Fibroblast of the aortic adventitia (primary cell): Measurements from ENCODE around the gene IL21R. TPM values are rescaled to one million over a fixed set of nuclear protein-coding genes. Genes with fewer than 3 reads are reported as not detected.
"Not testable (repeated sequence)": the region's sequence is repeated elsewhere in the genome, so short reads cannot be mapped to it uniquely, and the experiment has no call there.

ENCODE experiments used
- DNase-seq: peaks from one replicate; pipeline ENCODE4 v3.0.0-alpha.2; 2010; ENCODE audit warnings: low read depth
- H3K4me3 ChIP-seq: 2 replicates; pipeline ENCODE4 v1.5.1; 2011; ENCODE audit warnings: low read depth, mild to moderate bottlenecking, control low read depth, low read length, moderate library complexity
- CTCF ChIP-seq: IDR thresholded peaks from 2 replicates; pipeline ENCODE4 v1.5.1; 2011; ENCODE audit warnings: mild to moderate bottlenecking, low read length, control low read depth, inconsistent platforms; ENCODE audit not compliant: insufficient read depth
- total RNA-seq: library from RNA; depleted of rRNA; stranded (reverse); fragments of >200 nt; gene quantifications from 2 replicates; pipeline ENCODE4 v1.2.3, GENCODE V29; 2012; ENCODE audit warnings: low replicate concordance

Gene IL21R
- total RNA-seq, 1 donor, result 0.54 TPM

DNA sequence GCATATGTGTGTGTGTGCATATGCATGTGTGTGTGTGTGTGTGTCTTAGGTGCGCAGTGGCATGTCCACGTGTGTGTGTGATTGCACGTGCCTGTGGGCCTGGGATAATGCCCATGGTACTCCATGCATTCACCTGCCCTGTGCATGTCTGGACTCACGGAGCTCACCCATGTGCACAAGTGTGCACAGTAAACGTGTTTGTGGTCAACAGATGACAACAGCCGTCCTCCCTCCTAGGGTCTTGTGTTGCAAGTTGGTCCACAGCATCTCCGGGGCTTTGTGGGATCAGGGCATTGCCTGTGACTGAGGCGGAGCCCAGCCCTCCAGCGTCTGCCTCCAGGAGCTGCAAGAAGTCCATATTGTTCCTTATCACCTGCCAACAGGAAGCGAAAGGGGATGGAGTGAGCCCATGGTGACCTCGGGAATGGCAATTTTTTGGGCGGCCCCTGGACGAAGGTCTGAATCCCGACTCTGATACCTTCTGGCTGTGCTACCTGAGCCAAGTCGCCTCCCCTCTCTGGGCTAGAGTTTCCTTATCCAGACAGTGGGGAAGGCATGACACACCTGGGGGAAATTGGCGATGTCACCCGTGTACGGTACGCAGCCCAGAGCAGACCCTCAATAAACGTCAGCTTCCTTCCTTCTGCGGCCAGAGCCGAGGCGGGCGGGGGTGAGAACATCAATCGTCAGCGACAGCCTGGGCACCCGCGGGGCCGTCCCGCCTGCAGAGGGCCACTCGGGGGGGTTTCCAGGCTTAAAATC is 47.6 kb downstream of the IL21R start:
- no peak for TF ChIP-seq CTCF
- DNase-seq, result no peak

GRCh38 chr16:27450196-27450549 is 48.2 kb downstream of the IL21R start:
- DNase-seq, result no peak
- H3K4me3 ChIP-seq, result no peak overlapping the region
- TF ChIP-seq CTCF, result no peak

More for the DNA sequence above, 47.6 kb downstream of the IL21R start:
- no peak overlapping the region for H3K4me3 ChIP-seq

DNA sequence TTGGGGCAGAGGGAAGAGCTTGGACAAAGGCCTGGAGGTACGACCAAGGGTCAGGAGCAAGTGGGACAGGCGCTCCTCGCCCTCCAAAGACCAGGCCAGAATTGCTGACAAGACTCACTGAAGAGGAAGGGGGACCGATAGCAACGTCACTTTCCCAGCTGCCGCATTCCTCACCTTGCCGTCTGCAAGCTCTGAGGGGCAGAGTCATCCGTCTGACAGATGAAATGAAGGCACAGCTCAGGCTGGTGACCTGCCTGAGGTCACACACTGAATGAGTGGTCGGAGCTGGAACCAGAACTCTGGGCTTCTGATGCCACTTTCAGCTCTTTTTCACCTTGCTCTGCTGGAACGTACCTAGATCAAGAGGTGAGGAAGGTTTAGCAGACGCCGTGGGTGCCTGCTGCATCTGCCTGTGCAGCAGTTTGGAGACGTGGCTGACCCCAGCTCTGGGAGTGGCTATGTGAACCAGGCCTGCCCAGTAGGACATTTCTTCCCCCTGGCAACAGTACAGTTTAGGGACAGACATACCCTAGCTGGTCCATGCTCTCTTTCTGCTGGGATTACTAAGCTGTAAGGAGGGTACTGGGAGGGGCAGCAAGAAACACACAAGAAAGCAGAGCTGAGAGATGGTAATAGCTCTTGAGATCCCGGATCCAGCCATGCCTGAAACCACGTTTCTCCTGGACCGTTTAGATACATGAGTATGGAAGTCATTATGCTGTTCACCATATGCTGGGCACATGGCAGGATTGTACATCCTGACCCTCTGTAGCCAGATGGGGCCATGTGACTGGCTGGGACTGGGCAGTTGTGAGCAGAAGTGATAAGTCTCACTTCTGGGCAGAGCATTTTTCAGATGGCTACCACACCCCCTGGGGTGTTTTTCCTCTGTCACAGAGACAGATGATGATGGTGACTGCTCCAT is 50.9 kb downstream of the IL21R start:
- no peak overlapping the region for H3K4me3 ChIP-seq
- DNase-seq, result no peak
- TF ChIP-seq CTCF, result no peak

DNA sequence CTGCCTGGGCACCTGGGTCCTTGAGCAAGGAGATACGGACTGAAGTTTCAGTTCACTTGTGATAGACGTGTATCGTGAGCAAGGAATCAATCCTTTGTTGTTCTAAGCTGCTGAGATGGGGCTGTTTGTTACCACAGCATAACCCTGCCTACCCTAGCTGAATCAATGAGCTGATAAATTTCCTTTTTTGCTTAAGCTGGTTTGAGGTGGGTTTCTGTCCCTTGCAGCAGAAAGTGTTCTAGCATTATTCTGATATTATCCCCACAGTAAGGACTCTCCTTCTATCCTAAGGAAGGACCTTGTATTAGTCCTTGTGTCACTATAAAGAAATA is 51.5 kb downstream of the IL21R start:
- DNase-seq, result no peak
- no peak for TF ChIP-seq CTCF
- H3K4me3 ChIP-seq, result no peak overlapping the region

DNA sequence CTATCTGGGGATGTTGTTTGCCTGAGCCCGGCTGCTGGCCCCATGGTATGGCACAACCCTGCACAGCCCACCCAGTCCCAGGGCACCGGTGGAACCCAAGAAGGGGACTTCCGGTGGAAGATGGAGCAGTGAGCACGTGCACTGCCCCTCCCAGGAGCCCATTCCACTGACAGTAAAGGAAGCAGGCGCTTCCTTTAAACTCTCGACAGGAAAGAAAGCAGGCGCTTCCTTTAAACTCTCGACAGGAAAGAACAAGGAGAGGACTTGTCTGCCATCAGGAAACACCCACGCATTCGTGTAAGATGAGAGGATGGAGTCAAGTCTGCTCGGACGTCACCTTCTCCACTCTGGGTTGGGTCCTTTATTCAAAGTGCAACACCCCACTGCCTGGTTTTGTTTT is 53.7 kb downstream of the IL21R start:
- H3K4me3 ChIP-seq, result no peak overlapping the region
- no peak for TF ChIP-seq CTCF
- DNase-seq, result no peak

DNA sequence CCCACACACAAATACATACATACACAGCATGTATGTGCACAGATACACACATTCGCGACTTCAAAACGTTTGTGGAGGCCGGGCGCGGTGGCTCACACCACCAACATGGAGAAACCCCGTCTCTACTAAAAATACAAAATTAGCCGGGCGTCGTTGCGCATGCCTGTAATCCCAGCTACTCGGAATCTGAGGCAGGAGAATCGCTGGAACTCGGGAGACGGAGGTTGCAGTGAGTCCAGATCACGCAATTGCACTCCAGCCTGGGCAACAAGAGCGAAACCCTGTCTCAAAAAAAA is 55.6 kb downstream of the IL21R start:
- not testable (repeated sequence) for H3K4me3 ChIP-seq, DNase-seq

- H3K4me3 ChIP-seq, result no peak overlapping the region
- DNase-seq, result no peak
- TF ChIP-seq CTCF, result no peak
Measured at GRCh38 chr16:27458258-27458657, 56.3 kb downstream of the IL21R start.
